Vagina (tissue), 2 donors: ENCODE data around the gene UBE2Z.

Experiments used
- CTCF ChIP-seq, 3 experiments: fragments of 450-650 bp in 2 of 3; fragments of 200-600 bp in 1 of 3; sonication (generic) in 1 of 3; IDR thresholded peaks; one replicate each; pipeline ENCODE4 v1.5.1; 2017 to 2019; ENCODE audit warnings: antibody characterized with exemption in 3 of 3, mild to moderate bottlenecking in 2 of 3, moderate library complexity in 2 of 3
- POLR2A ChIP-seq, 2 donors: fragments of 450-650 bp; IDR thresholded peaks; one replicate each; pipeline ENCODE4 v1.6.1; 2017; ENCODE audit warnings: antibody characterized with exemption in 2 of 2, mild to moderate bottlenecking in 2 of 2, moderate library complexity in 2 of 2
- POLR2AphosphoS5 ChIP-seq, 2 donors: sonication (generic); formaldehyde crosslinking; IDR thresholded peaks; one replicate each; pipeline ENCODE4 v1.9.0; 2017; ENCODE audit warnings: antibody characterized with exemption in 2 of 2, mild to moderate bottlenecking in 2 of 2, low read depth in 1 of 2; ENCODE audit not compliant: insufficient read depth in 1 of 2

- TF ChIP-seq CTCF (IDR thresholded peaks at IDR 0.05) = no peak
- no peak for TF ChIP-seq POLR2AphosphoS5 (IDR thresholded peaks at IDR 0.05; ENCODE audit: insufficient read depth in 1 of 2, low read depth in 1 of 2)
- no peak for TF ChIP-seq POLR2A (IDR thresholded peaks at IDR 0.05)
These were observed 4.3 kb downstream of the UBE2Z start for GRCh38 chr17:48912476-48912875.
